Loucy (cell line): Measurements from ENCODE around the gene CSTPP1.

Experiments used
- H2AFZ ChIP-seq: fragments of 200-600 bp; sonication (generic); 2 replicates; pipeline ENCODE4 v1.6.0; 2016; ENCODE audit warnings: antibody characterized with exemption, mild to moderate bottlenecking, low read length, moderate library complexity
- H3F3A ChIP-seq: fragments of 200-600 bp; 2 replicates; pipeline ENCODE4 v1.6.0; 2016; ENCODE audit warnings: antibody characterized with exemption, low read depth, mild to moderate bottlenecking
- H3K27me3 ChIP-seq: fragments of 200-600 bp; sonication (generic); 2 replicates; pipeline ENCODE4 v1.6.1; 2014; ENCODE audit warnings: low read length, mild to moderate bottlenecking; ENCODE audit not compliant: insufficient read depth, poor library complexity, severe bottlenecking
- H3K36me3 ChIP-seq: fragments of 200-600 bp; sonication (generic); 2 replicates; pipeline ENCODE4 v1.6.1; 2016; ENCODE audit warnings: low read length; ENCODE audit not compliant: insufficient read depth
- H3K4me1 ChIP-seq: fragments of 200-600 bp; sonication (generic); 2 replicates; pipeline ENCODE4 v1.5.1; 2014; ENCODE audit warnings: low read length, mild to moderate bottlenecking; ENCODE audit not compliant: insufficient read depth, poor library complexity, severe bottlenecking
- H3K4me2 ChIP-seq: fragments of 200-600 bp; sonication (generic); 2 replicates; pipeline ENCODE4 v1.6.0; 2014; ENCODE audit warnings: antibody characterized with exemption, low read length, low read depth, mild to moderate bottlenecking; ENCODE audit not compliant: poor library complexity, severe bottlenecking
- H3K4me3 ChIP-seq: fragments of 200-600 bp; sonication (generic); 2 replicates; pipeline ENCODE4 v1.5.1; 2014; ENCODE audit warnings: low read length, mild to moderate bottlenecking, mixed read lengths; ENCODE audit not compliant: poor library complexity, severe bottlenecking
- H3K79me2 ChIP-seq: fragments of 200-600 bp; sonication (generic); 2 replicates; pipeline ENCODE4 v1.6.1; 2014; ENCODE audit warnings: low read length; ENCODE audit not compliant: insufficient read depth
- H3K9ac ChIP-seq: fragments of 200-600 bp; sonication (generic); 2 replicates; pipeline ENCODE4 v1.6.0; 2014; ENCODE audit warnings: mild to moderate bottlenecking, low read depth, low read length, moderate library complexity; ENCODE audit not compliant: poor library complexity, severe bottlenecking
- H3K9me2 ChIP-seq: fragments of 200-600 bp; sonication (generic); replicated peaks from 2 replicates; pipeline ENCODE4 v1.6.1; 2016; ENCODE audit warnings: low read depth, low read length, mixed read lengths
- H3K9me3 ChIP-seq: fragments of 200-600 bp; sonication (generic); 2 replicates; pipeline ENCODE4 v1.6.1; 2014; ENCODE audit warnings: mild to moderate bottlenecking, antibody characterized with exemption, low read length, low read depth; ENCODE audit not compliant: insufficient read depth
- H4K20me1 ChIP-seq: fragments of 200-600 bp; sonication (generic); 2 replicates; pipeline ENCODE4 v1.6.0; 2014; ENCODE audit warnings: antibody characterized with exemption, low read length, mild to moderate bottlenecking; ENCODE audit not compliant: insufficient read depth, poor library complexity, severe bottlenecking
- EZH2phosphoT487 ChIP-seq: fragments of 200-600 bp; IDR thresholded peaks from 2 replicates; pipeline ENCODE4 v1.6.1; 2018; ENCODE audit warnings: antibody characterized with exemption, mild to moderate bottlenecking, moderate library complexity, borderline replicate concordance
- TF ChIP-seq, protein P1 (sequence below): fragments of 200-600 bp; sonication (generic); conservative IDR thresholded peaks from 2 replicates; pipeline ENCODE4 v1.5.1; 2014; ENCODE audit warnings: mild to moderate bottlenecking, antibody characterized with exemption, low read length

Gene CSTPP1

DNA sequence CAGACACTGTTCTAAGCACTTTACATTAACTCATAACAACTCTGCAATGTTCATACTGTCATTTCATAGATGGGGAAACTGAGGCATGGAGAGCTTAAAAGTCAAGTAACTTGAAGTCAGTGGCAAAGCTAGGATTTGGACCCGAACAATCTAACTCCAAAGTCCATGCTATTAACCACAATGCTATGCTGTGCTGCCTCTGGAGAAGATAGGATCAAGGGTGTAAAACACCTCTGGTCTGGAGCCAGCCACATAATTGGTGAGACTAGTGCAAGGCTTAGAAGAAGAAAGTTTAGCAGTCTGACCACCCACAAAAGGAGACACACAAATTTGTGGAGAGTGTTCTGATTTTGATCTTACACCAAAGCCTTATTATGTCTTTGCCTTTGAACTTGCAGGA lies 196.4 kb downstream of the CSTPP1 start:
- no peaks in the 10 kb centered on the region for H3K9me3 ChIP-seq
- no peak overlapping the region for H3K9ac ChIP-seq
- no peaks in the 10 kb centered on the region for H3K9me2 ChIP-seq
- no peaks in the 10 kb centered on the region for H4K20me1 ChIP-seq
- no peaks in the 10 kb centered on the region for H3K27me3 ChIP-seq
- H3K79me2 ChIP-seq: no peaks in the 10 kb centered on the region
- no peak overlapping the region for H2AFZ ChIP-seq
- peaks cover 7% of the 10 kb centered on the region; the same call in 1 of the 2 replicates for H3K36me3 ChIP-seq
- no peaks in the 10 kb centered on the region for H3F3A ChIP-seq
- H3K4me1 ChIP-seq: no peaks in the 10 kb centered on the region
- no peak overlapping the region for H3K4me2 ChIP-seq
- H3K4me3 ChIP-seq: no peak overlapping the region
- TF ChIP-seq, protein P1, sequence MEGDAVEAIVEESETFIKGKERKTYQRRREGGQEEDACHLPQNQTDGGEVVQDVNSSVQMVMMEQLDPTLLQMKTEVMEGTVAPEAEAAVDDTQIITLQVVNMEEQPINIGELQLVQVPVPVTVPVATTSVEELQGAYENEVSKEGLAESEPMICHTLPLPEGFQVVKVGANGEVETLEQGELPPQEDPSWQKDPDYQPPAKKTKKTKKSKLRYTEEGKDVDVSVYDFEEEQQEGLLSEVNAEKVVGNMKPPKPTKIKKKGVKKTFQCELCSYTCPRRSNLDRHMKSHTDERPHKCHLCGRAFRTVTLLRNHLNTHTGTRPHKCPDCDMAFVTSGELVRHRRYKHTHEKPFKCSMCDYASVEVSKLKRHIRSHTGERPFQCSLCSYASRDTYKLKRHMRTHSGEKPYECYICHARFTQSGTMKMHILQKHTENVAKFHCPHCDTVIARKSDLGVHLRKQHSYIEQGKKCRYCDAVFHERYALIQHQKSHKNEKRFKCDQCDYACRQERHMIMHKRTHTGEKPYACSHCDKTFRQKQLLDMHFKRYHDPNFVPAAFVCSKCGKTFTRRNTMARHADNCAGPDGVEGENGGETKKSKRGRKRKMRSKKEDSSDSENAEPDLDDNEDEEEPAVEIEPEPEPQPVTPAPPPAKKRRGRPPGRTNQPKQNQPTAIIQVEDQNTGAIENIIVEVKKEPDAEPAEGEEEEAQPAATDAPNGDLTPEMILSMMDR: no peak
- no peak for TF ChIP-seq EZH2phosphoT487

DNA sequence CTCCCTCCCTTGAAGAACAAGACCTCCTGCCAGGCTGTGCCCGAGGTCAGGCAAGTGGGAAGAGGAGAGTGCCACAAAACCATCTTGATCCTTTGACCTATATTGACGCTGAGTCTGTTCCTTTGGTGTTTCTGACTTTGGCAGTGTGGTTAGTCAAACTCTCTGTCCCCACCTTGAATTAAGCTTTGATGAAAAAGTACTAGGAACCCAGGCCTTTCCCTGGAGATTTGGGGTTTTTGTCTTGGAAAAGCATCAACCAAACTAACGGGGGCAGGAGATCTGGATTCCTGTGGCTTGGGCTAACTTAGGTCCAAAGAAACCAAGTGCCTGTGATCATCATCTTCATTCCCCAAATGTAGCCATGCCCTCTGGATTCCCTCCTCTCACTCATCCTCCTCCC lies 199.8 kb downstream of the CSTPP1 start:
- Histone ChIP-seq H3K4me1 (no peaks in the 10 kb centered on the region), H3K36me3 (peaks cover 11% of the 10 kb centered on the region; the same call in 1 of the 2 replicates), H3K9me3 (no peaks in the 10 kb centered on the region), H3F3A (no peaks in the 10 kb centered on the region), H2AFZ (no peak overlapping the region), H4K20me1 (no peaks in the 10 kb centered on the region), H3K79me2 (no peaks in the 10 kb centered on the region), H3K9me2 (no peaks in the 10 kb centered on the region), H3K4me2 (no peak overlapping the region), H3K27me3 (no peaks in the 10 kb centered on the region), H3K4me3 (no peak overlapping the region), H3K9ac (no peak overlapping the region)
- TF ChIP-seq EZH2phosphoT487: no peak
- TF ChIP-seq, protein P1: no peak

DNA sequence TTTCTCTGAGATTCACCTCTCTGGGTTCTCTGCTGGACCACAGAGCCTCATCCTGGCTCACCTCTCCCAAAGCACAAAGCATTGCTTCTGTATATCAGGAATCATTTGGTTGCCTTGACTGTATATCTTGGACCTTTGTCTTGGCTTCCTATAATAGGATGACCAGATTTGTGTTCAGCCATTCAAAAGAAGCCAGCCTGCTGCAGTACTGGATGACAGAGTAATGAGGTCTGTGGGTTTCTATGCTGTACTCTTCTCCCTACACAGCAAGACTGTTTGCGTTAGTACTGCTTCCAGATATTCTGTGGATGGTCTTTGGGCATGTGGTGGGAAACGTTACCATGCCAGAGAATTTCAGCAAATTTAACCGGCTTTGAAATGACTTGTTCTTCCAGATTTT lies 200.4 kb downstream of the CSTPP1 start:
- H3K4me1 ChIP-seq: no peaks in the 10 kb centered on the region
- H3K4me3 ChIP-seq: no peak overlapping the region
- no peaks in the 10 kb centered on the region for H3K27me3 ChIP-seq
- peaks cover 11% of the 10 kb centered on the region; the same call in 1 of the 2 replicates for H3K36me3 ChIP-seq
- no peaks in the 10 kb centered on the region for H3K9me2 ChIP-seq
- H3K9me3 ChIP-seq: no peaks in the 10 kb centered on the region
- no peak overlapping the region for H3K4me2 ChIP-seq
- no peak overlapping the region for H2AFZ ChIP-seq
- H4K20me1 ChIP-seq: no peaks in the 10 kb centered on the region
- H3K79me2 ChIP-seq: no peaks in the 10 kb centered on the region
- no peaks in the 10 kb centered on the region for H3F3A ChIP-seq
- TF ChIP-seq EZH2phosphoT487: no peak
- TF ChIP-seq, protein P1: no peak
- H3K9ac ChIP-seq: no peak overlapping the region
